ENCODE measurements around the gene MIB2.
A peak's percentile ranks its signal among the peaks of the same experiment; 100 is the strongest.

The MIB2 gene

GRCh38 chr1:1614204-1614953, 921 bp upstream of the MIB2 start:
- peak; percentile 70 for DNase-seq (ENCODE audit: low spot score)

GRCh38 chr1:1614954-1615255, 395 bp upstream of the MIB2 start:
- no peak for DNase-seq (ENCODE audit: low spot score)

GRCh38 chr1:1616045-1616790, 918 bp downstream of the MIB2 start:
- DNase-seq (ENCODE audit: low spot score) = no peak

GRCh38 chr1:1616838-1617237, 1.5 kb downstream of the MIB2 start:
- DNase-seq (ENCODE audit: low spot score) = no peak

- no peak for DNase-seq (ENCODE audit: low spot score)
These were observed 2.2 kb downstream of the MIB2 start for GRCh38 chr1:1617516-1617915.

DNA sequence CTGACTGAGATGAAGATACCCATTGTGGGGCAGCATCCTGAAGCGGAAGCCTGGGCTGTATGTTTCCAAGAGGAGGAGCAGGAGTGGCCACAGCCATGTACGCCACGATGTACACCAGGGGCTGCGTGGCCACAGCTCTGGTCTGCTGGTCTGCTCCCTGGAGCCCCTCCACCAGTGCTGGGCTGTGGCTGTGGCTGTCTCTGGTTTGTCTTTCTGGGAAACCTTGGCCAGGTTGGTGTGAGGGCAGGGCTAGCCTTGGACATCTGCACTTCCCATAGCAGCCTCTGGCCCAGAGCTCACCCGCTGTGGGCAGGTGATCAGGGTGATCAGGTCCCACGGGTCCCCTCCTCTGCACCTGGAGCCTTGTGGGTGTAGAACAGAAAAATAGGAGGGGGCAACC, 2.6 kb downstream of the MIB2 start:
- no peak for DNase-seq (ENCODE audit: low spot score)

DNA sequence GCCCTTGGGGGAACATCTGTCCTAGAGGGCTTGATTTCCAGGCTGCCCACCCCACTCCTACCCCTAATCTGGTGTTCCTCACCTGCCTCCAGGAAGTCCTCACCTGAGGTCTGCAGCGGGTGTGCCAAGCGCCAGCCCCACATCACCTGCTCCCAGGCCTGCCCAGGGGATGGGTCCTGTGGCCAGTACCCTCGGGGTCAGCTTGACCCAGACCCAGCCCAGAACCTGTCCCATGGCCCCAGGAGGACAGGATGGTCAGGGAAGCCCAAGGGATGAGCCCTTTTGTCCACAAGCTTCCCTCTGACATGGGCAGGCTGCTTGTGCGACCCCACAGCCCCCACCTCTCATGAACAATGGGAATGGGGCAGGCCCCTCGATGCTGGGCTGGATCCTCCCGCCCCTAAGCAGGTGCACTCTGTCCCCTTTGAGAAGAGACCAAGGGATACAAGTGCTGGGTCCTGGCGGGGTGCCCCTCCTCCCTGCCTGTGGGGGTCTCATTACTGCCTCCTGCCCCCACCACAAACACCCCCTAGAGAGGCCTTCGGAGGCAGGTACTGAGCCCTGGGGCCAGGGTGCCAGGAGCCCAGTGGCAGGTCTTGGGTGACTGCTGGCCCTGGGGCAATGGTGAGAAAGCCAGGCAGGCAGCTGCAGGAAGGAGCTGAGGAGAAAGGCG, 3.2 kb downstream of the MIB2 start:
- DNase-seq (ENCODE audit: low spot score) = no peak

DNA sequence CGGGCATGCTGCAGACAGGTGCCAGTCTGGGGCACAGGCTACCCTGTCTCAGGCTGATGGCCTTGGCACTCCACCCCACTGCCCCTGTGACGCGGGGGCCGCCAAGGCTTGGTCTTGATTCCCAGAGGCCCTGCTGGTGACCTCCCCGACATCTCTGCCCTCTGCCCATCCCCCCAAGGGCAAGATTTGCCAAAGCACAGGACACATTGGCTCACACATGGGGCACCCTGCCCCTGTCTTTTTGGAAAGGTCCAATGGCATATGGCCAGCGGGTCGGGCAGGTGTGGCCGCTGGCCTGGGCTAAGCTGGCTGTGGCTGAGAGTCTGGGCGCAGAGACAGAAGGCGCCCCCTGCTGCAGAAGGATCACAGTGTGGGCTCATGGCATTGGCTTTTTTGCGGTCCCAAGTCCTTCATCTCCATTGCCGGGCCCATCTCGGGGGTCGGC, 4.6 kb downstream of the MIB2 start:
- DNase-seq (ENCODE audit: low spot score) = no peak

GRCh38 chr1:1620433-1621139, 5.3 kb downstream of the MIB2 start:
- no peak for DNase-seq (ENCODE audit: low spot score)

DNA sequence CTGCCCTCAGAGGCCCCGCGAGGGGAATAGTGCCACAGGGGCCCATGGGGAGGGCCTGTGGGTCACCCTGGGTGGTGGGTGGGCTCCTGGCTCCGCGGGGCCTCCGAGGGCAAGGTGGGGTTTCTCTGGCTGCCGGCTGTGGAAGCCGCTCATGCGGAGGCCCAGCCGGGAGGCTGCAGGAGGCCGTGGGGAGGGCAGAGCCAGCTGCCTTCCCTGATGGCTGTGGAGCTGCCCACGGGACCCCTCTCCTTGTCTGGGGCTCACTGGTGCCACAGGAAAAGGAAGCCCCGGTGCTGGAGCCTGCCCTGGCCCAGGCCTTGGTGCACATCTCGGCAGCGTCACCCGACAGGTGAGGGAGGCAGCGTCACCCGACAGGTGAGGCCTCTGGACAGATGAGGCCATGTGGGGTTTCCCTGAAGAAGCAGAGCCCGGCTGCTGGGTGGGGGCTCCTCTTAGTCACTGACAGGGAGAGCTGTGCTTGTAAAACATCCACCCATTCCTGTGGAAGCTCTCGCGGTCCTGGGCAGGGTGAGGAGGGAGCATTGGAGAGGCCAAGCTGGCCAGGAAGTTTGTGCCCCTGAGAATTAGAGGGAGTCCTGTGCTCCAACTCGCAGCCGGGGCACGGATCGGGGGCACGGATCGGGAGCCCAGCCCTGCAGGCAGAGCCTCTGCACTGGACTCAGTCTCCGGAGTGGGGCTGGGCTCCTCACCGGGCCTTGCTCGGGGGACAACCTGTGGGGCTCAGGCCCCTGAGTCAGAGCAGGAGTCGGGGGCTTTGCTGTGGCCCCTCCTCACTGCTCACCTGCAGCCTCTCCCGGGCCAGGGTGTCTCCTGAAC, 6.1 kb downstream of the MIB2 start:
- DNase-seq (ENCODE audit: low spot score) = no peak

DNA sequence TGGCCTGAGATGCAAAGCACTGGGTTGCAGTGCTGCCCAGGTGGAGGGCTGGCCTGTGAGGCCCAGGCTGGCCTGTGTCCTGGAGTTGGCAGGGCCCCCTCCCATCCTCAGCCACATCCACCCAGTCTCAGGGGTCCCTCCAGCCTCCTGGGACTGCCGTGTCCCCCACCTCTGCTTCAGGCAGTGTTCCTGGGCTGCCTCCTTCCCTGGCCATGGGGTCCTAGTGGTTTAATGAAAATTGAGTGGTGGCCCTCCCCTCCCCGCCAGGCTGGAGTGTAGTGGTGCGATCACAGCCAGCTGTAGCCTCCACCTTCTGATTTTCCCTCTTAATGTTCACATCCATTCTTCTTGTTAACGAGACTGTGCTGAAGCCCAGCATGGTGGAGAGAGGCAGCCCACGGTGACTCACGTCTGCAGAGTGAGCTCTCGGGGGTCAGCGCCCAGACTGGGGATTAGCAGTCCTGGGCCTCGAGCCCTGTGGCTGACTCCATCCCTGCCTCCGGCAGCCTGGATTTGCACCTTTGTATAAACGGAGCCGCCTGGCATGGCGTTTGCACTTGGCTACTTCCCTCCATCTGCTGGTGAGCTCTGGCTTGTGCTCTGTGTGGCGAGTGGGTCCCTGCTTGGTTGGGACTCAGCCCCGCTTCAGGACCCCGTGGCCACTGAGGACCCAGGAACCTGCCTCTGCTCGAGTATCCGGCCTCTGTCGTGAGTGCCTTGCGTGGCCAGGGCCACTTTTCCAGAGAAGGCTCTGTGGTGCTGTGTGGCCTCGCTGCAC, 6.9 kb downstream of the MIB2 start:
- no peak for DNase-seq (ENCODE audit: low spot score)

GRCh38 chr1:1622788-1623094, 7.4 kb downstream of the MIB2 start:
- DNase-seq (ENCODE audit: low spot score) = no peak

DNA sequence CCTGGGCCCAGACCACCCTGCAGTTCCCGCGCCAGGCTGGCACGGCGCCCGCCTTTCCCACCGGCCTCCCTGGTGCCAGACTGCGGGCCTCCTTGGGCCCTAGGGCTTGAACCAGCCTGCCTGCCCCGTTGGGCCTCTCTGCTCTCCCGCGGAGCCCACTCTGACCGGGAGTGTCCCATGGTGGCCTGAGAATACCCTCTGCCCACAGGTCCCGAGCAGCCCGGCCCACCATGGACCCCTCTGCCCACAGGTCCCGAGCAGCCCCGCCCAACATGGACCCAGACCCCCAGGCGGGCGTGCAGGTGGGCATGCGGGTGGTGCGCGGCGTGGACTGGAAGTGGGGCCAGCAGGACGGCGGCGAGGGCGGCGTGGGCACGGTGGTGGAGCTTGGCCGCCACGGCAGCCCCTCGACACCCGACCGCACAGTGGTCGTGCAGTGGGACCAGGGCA, 7.9 kb downstream of the MIB2 start:
- DNase-seq (ENCODE audit: low spot score) = no peak

DNA sequence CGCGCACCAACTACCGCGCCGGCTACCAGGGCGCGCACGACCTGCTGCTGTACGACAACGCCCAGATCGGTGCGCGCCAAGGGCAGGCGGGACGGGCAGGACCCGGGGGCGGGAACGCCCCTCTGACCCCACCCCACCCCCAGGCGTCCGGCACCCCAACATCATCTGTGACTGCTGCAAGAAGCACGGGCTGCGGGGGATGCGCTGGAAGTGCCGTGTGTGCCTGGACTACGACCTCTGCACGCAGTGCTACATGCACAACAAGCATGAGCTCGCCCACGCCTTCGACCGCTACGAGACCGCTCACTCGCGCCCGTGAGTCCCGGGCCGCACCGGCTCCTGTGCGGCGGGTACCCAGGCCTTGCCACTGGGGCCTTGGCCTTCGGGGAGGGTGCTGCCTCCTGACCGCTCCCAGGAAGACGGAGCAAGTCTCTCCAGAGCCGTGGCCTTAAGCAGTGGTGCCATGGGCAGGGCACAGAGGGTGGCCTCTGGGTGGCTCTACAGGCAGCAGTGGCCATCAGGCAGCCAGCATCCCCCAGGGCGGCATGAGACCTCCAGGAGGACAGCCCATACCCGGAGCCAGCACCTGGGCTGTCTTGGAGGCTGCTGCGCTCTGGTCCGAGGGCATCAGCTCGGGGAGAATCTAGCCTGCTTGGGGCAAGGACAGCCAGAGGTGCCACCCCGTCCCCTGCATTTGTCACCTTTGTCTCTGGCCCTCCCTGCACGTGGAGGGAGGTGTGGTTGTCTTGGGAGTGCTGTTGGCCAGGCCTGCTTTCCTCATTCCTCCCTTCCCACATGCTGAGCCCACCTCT, 8.5 kb downstream of the MIB2 start:
- no peak for DNase-seq (ENCODE audit: low spot score)

- DNase-seq (ENCODE audit: low spot score) = no peak
These were observed 9.4 kb downstream of the MIB2 start for GRCh38 chr1:1624443-1625403.

- no peak for DNase-seq (ENCODE audit: low spot score)
These were observed 10.1 kb downstream of the MIB2 start for GRCh38 chr1:1625404-1625775.

GRCh38 chr1:1625824-1626206, 10.5 kb downstream of the MIB2 start:
- no peak for DNase-seq (ENCODE audit: low spot score)

DNA sequence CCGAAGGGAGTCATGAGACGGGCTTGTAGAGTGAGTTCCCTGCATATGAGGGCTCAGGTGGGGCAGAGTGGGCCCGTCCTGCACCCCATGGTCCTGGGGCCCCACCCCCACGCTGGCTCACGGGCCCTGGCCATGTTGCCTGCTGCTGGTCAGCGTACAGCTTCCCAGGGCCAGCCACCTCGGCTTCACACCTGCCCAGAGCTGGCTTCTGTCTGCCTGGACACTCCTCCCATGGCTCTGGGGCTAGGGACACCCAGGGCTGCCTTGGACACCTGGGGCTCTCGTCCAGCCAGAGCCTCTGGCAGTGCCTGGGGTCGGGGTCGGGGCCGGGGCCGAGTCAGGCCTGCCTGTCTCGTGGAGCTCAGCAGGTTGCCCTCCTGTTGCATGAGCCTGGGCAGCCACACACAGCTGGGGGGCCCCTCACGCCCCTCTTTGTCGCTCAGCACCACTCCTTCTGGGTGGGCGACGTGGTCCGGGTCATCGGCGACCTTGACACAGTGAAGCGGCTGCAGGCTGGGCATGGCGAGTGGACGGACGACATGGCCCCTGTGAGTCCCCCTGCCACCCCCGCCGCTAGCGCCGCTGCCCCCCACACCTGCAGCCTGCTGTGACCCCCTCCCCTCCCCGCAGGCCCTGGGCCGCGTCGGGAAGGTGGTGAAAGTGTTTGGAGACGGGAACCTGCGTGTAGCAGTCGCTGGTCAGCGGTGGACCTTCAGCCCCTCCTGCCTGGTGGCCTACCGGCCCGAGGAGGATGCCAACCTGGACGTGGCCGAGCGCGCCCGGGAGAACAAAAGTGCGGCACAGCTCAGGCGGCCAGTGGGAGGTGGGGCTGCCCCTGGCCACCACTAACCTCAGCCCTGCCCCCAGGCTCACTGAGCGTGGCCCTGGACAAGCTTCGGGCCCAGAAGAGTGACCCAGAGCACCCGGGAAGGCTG, 11.2 kb downstream of the MIB2 start:
- no peak for DNase-seq (ENCODE audit: low spot score)

Data from CD4-positive, alpha-beta T cell treated with Interleukin-15 for 4 hours (primary cell).